ENCODE results near the gene RFX3. TPM values are rescaled to one million over a fixed set of nuclear protein-coding genes. Genes with fewer than 3 reads are reported as not detected.

Gene RFX3
- total RNA-seq, 1 donor from 2014 or later: 15.1 TPM

DNA sequence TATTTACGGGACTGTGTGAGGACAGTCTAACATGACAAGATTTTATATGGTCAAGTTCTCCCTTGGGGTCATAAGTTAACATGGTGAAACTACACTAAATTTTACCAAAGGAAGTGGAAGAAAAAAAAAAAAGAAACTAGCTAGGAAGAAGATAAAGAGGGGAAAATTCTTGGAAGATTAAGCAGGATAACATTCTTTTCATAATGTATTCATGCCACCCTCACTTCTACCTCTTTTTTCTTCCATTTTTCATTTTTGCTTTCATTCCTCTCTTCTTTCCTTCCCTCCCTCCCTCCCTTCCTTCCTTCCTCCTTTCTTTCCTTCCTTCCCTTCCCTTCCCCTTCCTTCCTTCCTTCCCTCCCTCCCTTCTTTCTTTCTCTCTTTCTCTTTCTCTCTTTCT is 254.6 kb downstream of the RFX3 start:
- no peak for DNase-seq

DNA sequence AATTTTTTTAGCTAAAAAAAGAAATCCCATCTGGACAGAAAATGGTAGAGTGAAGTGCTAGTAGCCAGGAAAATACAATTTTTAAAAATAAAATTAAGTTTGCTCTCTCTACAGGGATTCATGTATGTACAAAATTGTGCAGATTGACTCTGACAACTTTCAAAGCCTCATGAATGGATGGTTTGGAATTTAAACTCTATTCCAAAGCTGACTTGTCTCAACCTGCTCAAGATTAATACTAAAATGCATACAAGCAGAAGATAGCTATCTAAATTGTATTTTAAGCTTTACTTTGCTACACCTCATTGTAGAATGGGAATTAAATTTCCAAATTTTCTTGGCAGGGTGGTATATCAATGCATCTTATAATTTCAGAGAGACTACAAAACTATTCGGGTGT is 257.6 kb downstream of the RFX3 start:
- no peak for DNase-seq

DNA sequence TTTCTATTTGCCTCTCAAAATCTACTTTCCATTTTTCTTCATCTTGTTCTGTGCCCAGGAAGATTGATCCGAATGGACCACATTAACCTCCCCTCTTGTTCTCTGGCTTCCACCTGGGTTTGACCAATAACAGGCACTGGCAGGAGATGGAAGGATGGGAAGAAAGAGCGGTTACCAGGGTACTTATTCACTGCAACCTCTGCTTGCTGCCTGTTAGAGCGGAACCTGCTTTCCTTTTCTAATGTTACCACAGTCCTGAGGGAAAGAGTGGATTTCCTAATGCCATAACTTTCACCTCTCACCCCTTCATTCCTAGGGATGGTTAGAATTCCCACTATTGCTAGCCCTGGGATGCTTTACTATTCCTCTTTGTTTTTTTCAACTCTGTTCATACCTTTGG is 262.1 kb downstream of the RFX3 start:
- DNase-seq: no peak

DNA sequence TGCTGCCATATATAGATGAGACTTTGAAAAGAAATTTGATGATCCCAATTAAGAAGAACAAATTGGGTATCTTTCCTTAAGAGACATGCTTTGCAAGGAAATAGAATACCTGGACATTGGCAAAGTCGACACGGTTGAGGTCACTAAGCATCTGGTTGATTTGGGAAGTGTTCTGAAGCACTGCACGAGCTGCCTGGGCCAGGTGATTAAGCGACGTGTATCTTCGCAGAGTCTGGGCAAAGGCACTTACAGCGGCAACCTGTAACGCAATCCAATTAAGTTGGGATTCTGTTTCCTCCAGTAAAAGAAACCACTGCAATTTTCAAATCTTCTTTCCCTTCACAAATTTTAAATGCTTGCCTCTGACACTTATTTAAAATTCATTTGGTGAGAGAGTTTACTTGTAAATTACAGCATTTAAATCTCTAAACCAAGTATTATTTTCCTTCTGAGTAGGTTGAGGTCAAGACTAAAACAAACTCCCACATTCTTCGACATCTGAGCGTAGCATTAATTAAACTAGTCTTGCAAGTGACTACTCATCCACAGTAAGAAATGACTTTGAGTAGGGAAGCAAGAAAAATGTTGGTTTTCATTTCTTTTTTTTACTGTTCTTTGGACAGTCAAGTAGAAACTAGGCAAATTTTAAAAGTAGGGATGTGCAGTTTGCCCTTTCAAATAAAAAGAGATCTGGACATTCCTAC is 262.8 kb downstream of the RFX3 start:
- no peak for DNase-seq

DNA sequence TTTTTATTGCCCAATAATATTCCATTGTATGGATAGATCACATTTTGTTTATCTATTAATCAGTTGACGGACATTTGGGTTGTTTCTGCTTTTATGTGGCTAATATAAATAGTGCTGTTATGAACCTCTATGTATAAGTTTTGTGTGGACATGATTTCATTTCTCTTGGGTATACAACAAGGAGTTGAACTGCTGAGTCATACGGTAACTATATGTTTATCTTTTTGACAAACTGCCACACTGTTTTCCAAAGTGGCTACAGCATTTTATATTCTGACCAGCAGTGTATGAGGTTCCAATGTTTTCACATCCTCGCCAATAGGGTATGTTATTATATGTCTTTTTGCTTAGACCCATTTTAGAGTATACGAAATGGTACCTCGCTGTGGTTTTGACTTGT is 264.3 kb downstream of the RFX3 start:
- no peak for DNase-seq

DNA sequence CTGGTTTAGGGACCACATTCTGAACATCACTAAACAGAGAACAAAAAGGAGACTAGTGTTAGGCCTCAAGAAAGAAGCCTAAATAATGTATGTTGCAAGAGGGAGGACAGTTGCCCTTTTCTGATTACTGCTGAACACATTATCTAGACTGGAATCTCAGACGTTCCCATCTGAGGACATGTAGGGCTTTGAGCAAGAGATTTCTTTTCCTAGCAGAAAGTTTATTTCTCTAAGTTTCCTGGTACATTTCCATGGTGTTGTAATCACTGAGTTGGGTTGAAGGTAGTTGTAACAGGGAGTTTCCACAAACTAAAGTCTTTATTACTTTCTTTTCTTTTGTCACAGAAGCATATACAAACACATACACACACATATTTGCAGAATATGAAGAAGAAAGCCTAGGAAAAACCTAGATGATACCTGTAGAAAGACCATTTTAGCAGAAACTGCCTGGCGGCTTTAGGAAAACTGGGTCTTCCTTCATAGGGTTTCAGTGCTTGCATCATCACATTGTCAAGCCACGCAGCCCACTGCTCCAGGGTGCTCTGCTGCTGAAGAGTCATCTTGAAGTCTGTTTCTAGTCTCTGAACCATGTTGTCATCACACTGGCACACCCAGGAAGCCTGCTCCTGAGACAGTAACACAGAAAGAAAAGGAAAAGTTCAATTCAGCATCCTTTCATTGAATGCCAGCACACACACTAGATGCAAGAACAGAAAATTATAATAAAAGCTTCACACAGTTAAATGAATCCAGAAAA is 269.1 kb downstream of the RFX3 start:
- DNase-seq: no peak

DNA sequence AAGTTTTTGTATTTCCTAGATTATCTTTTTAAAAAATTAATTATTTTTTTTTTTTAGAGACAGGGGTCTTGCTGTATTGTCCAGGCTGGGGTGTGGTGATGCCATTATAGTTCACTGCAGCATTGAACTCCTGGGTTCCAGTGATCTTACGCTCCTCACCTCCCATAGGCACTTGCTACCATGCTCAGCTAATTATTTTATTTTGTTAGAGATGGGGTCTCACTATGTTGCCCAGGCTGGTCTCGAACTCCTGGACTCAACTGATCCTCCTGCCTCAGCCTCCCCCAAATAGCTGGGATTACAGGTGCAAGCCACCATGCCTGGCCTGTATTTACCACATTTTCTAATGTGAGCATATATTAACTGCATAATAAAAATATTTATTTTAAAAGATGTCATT is 274.5 kb downstream of the RFX3 start:
- no peak for DNase-seq

DNA sequence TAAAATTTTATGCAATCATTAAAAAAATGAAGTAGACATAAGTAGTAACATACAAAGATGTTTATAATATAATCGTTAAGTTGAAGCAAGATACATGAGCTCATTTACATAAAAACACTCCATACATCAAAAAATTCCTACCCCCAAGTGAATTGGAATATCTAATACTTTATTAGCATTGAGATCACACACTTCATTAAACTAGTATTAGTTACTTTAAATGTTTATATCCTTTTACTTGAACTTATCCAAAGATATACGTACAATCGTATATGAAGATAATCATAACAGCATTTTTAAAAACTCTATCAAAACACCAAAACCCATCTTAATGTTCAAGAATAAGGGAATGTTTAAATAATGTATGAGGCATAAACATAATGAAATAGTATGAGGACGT is 275.1 kb downstream of the RFX3 start:
- DNase-seq: no peak

DNA sequence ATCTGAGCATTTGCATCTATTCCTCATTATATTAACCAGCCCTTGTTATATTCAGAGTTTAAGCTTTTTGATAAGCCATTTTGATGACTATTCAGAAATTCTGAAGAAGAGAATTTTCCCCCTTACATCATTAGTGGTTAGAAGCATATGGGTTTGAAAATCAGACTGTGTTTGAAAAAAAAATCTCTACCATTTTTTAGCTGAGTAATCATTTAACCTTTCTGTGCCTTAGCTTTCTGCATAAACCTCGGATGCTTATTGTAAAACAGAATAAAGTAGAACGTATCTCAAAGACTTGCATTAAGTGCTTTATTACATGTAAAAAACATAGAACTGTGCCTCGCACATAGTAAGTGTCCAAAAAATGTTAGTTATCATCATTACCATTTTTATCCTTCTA is 278.6 kb downstream of the RFX3 start:
- no peak for DNase-seq

DNA sequence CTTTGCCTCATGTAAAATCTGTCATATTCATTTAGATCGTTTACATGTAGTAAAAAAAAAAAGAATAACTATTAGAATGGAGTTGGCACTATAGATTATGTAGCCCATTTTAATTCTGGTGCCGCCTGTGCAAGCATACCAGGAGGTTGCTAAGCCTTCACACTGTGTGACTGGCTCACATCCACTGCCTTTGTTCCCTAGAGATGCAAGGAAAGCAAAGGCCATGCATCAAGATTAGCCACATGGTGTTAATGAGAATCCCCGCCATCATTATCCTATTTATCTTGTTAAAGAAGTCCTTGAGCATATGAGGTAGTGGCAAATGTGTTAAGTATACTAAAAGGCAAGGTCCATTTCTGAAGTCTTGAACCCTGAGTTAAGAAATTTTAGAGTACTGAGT is 279.6 kb downstream of the RFX3 start:
- no peak for DNase-seq

DNA sequence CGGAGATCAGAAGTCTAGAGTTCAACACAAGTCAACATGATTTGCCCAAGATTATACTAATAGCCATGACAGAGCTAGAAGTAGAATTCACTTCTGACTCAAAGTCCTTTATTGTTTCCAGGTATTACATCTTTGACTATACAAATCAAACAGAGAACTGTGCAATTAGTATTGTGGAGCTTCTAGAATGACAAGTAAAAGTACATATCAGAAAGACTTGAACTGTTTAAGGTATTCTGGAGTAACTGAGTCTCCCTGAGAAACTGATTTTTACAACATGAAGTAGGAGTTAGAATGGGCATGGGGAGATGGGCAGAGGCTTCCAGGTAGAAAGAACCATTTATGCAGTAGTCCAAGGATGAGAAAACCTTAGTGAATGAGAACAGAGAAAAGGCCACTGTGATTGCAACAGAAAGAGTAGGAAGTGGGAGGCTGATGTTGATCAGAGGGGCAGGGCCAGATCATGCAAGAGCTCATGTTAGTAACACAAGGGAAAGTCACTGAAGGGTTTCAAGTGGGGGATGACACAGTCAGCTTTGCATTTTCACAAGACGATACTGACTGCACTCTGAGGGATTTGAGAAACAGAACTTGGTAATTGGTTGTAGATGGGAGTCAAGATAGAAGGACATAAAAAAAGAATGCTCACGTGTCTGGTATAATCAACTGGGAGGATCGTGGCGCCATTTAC is 280.7 kb downstream of the RFX3 start:
- DNase-seq: no peak

DNA sequence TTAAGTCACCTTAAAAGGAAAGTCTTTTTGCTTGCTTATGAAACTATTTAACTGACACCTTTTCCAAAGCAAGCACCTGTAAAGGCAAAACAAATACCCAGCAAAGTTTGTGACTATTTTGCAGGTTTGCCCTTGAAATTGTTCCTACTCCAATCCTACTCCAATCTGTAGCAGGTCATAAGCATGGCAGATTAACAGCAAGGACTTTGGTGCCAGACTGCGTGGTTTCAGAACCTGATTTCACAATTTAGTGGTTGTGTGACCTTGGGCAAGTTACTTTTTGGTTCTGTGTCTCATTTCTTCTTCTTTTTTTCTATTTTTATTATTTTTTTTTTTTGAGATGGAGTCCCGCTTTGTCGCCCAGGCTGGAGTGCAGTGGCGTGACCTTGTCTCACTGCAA is 282.1 kb downstream of the RFX3 start:
- DNase-seq: no peak

DNA sequence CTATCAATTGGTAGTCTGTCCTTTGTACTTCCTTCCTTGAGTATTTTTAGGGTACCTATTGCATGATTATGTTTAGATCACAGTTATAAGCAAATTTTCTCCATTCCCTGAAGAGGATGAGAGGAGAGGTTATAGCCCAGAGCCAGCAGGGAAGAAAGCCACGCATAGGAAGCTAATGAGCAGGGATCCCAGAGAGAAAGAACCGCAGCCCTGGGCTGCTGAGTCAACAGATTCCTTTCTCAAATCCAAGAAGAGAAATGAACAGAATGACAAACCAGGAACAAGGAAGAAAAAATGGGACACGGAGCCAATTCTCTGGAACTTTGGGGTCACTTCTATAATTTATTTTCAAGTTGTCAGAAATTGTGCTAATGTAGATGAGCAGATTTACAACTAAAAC is 284.5 kb downstream of the RFX3 start:
- DNase-seq: no peak

DNA sequence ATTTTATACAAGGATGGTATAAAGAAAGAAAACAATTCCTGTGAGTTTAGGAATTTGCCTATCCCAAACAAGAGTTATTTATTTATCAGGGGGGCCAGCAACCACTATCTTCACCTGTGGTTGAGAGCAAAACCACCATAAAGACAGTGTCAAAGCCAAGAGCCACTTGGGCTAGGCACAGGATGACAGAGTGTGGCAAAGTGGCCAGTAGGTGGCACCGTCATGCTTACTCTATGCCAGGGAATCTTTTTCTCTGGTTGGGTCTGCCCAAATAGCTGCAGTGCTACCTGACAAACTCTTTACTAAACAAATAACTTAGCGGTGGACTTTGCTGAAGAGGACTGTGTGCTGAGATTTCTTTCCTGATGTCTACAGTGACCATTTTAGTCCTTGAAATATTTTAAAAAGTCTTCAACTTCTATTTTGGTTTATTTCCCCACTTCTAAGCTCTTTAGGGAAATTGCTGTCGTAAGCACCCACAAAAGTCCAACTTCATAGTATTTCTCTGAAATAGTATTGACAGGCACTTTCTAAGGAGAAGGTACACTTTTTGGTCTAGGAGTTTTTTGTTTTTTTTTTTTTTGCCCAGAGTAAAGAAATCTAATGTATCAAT is 285.0 kb downstream of the RFX3 start:
- peak; percentile 7 for DNase-seq

DNA sequence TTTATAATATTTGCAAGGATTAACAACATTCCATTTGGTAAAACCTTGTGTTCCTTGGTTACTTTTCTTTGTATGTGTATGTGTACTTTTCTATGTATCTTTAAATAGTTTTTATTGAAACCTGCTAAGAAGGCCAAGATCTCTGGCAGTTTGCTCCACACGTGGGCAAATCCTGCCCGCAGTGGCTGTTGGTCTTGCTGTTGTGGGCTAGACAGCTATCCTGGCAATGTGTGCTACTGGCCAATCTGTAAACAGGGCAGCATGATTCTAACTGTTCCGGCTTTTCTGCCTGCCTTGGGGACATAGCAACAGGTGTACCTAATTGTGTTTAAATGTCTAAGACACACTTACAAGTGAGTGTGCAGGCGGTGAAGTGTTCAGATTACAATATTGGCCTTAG is 286.6 kb downstream of the RFX3 start:
- no peak for DNase-seq

DNA sequence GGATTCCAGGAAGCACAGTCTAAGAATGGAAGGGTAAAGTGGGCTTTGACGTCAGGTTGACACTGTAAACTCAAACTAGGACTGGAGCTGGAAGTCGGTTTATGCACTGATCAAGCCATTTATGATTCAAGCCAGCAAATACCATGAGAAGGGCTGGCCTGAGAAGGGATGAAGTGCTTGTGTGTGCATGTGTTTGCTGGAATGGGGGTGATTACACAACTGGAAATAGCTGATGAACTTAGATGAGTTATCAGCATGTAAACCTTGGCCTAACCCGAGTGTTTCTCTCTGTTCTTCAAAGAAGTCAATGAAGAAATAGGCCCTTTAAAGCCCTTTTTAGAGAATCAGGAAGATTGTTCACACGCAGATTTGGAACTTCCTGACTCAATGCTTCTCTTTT is 287.6 kb downstream of the RFX3 start:
- DNase-seq: no peak

DNA sequence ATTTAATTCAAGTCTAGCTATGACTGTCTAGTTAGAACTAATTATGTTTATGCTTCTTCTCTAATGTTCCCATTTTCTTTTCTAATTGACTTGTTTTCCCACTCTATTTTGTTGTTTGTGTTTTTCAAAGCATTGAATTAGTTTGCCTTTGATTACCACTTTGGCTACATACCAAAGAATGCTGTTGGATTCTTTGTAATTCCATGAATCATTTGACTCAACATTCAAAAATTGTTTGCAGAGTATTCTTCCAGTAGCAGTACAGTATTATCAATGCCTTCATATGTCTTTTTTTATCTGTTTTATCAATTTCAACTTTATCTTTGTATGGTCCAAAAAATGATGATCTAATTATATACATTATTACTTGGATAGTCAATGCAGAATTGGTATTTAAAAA is 288.7 kb downstream of the RFX3 start:
- DNase-seq: no peak

DNA sequence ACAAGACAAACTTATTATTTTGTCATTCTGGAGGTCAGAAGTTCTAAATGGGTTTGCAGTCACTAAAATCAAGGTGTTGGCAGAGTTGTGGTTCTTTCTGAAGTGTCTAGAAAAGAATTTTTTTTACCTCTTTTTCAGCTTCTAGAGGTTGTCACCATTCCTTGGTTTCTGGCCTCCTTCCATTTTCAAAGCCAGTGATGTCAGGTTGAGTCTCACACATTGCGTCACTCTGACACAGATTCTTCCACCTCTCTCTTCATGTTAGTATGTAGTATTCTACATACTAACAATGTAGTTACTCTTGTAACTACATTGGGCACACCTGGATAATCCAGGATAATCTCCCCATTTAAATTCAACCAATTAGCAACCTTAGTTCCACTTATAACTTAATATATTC is 290.3 kb downstream of the RFX3 start:
- no peak for DNase-seq

DNA sequence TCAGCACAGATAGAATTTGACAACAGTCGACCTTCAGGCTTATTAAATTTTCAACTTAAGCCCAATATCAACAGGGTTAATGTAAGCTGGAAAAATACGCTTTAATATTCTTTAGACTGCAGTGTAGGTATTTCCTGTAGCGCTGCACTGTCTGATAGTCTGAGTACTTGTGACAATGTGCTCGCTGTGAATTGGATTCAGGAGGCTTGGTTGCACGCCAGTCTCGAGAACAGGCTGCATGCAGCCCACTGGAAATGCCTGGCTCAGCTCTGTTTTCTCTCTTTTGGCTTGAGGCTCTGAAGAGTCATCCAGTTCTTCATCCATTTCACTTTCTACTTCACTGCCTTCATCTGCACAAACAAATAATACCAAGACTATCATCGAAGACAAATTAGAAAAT is 300.9 kb downstream of the RFX3 start:
- peak; percentile 25 for DNase-seq

DNA sequence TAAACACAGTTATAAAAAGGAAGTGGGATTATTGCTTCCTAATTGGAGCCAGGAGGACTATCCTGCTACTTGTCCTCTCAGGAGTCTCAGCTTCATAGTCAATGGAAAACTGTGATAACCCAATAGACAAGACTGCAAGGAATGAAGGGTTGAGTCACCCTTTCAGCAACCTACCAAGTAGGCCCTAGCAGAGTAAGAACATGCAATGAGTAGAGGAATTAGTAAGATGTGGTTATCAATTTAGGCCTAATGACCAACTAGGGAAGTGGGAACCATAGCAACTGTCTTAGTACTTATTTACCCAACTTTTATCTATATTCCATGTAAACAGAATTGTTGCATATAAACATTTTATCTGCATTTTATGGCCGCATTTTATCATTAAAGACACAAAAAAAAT is 310.1 kb downstream of the RFX3 start:
- DNase-seq: no peak

DNA sequence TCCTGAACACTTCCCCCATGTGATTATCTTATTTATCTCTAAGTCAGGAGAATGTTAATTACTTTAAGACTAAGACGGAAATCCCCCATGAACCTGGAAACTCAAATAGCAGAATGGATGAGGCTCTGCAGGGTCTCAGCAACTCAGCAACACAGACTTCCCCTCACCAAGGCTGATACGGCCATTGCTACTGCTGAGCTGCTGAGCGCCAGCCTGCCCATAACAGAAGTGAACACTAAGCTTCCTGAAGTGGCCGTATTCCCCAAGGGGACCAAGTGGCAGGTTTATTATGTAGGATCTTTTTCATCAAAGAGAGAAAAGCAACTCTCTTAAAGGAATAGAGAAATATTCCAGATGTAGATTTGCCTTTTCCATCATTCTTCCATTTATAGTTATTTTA is 311.1 kb downstream of the RFX3 start:
- DNase-seq: no peak

DNA sequence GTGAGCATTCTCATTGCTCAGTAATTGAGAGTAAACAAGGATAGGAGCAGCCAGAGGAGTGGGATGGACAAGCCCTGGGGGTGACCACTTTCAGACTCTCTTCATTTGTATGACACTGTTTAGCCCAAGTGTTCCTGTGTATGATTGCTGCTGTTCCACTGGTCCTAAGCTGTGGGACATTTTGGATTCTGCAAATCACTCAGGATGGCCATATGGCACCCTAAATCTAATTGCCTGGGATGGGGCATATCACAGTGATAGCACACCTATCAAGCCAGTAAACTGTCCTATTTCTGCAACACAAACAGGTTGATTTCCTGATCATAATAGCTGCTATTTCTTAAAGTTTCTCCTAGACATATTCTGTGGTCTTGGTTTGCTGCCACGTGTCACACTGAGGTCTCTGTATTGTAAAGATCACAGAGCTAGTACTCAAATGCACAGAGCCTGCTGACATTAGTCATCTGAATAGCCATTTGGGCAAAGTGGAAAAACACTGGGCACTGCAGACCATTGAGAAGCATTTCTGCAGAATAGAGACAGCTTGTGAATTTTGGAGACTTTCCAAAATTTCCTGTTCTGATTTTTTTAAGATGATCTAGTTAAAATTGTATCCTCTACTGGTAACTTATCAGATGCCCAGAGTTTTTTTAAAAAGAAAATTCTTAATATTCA is 320.2 kb downstream of the RFX3 start:
- DNase-seq: no peak

DNA sequence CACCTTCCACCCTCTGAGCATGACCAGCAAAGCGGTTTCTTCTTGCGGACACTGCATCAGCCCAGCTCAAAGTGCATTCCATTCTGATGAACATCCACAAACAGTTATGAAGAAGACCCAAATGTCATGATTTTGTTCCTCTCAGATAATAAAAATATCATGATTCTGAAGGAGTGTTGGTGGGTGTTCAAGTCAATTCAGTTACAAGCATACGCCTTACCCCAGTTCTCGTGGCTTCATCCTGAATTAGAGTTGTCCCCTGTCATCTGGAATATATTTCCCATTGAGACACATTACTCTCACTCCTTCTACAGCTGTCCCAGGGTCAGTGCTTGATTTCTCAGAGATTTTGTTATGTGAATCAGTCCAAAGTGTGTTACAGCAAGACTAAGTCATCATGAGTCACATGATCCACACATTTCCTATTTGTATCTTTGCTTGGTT is 325.4 kb downstream of the RFX3 start:
- no peak for DNase-seq
